HG03066 (cell line): ENCODE results near the gene SLC26A6.

Source experiments
- ATAC-seq: cut with Tn5 transposase; IDR thresholded peaks from one replicate; pipeline ENCODE4 v1.9.1; 2021; ENCODE audit warnings: low read depth; ENCODE audit not compliant: unreplicated experiment

The SLC26A6 gene

DNA sequence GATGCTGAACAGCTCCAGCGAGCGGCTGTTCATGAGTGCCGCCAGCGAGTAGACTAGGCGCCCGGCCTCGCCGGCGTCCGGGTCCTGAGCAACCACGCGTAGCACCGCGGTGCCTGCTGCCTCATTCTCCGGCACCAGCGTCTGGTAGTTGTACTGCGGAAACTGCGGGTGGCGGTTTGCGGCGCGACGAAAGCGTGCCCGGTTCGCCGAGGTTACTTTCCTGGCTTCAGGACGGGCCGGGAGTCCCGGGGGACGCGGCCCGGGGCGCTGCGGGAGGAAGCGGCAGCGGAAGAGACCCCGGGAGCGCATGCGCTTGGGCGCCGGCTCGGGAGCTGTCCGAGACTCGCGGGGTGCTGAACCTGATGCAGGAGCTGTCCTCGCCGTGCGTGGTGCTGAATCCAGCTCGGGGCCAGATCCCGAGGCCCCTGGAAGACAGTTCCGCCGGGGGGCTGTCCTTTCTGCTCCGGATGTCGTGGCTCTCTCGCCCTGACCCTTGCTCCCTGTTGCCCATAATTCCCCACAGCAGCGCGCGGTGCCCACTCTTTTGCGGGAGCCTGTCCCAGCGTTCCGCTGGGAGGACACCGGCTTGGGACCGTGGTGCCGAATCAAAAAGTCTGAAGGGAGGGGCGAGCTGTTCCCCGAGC, 26.4 kb upstream of the SLC26A6 start:
- no peak for ATAC-seq

DNA sequence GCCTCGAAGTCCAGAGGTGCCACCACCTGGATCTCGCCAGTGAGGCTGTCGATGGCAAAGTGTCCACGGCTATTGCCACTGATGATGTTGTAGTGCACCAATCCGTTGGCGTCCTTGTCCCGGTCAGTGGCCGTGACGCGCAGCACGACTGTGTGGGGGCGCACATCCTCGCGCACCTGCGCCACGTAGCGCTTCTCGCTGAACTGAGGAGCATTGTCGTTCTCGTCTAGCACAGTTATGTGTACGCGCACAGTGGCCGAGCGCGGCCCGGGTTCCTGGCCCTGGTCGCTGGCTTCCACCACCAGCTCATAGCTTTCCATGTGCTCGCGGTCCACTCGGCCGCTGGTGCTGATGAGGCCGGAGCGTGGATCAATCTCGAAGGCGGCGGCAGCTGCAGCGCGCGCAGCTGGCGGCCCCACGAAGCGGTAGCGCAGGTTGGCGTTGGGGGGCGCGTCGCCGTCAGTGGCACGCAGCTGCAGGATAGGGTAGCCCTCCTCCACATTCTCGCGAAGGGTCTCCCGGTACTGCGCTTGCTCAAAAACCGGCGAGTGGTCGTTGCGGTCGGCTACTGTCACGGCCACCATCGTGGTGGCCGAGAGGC, 25.6 kb upstream of the SLC26A6 start:
- ATAC-seq, result no peak

DNA sequence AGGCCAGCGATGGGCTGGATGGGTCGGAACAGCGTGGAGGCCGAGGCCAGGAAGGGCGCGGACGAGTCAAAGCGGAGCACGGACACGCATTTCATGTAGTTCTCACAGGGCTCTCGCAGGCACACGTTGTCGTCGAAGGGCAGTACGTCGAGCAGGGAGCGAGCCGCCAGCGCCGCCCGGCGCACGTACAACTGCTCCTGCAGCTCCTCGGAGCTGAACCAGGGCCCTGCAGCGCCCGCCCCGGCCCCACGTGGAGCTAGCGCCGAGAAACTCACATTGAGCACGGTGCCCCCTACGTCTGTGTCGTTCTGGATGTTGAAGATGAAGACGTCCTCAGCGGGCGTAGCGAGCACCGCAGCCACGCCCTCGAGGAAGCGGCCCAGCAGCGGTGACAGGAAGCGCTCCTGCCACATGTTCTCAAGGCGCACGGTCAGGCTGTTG, 21.6 kb upstream of the SLC26A6 start:
- ATAC-seq, result no peak

DNA sequence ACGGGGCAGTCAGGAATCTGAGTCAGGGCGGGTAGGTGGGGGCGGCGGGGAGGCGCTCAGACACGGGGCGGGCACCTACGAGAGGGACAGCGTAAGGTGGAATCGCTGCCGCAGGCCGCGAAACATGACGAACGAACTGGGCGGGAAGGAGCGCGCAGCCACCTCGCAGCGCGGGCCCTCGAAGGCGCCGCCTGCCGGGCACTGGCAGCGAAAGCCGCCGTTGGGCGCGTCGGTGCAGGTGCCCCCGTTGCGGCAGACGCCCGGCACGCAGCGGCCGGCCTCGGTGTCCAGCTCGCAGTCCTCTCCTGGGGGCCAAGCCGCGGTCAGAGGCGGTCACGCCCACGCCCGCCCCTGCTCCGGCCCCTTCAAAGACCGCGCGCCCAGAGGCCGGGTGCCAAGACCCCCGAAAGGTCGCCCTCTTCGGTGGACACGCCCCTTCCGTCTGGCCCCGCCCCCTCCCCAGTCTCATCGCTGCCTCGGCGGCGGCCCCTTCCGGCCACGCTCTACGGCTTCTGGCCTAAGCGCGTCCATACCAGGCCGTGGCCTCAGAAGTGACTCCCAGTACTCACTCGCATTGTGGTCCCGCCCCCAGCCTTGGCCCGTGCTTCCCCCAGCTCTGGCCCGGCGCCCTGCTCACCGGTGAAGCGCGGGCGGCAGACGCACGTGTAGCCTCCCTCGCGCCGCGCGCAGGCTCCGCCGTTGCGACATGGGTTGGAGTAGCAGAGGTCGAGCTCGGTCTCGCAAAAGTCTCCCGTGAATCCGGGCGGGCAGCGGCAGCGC, 21.0 kb upstream of the SLC26A6 start:
- peak; percentile 62 for ATAC-seq

DNA sequence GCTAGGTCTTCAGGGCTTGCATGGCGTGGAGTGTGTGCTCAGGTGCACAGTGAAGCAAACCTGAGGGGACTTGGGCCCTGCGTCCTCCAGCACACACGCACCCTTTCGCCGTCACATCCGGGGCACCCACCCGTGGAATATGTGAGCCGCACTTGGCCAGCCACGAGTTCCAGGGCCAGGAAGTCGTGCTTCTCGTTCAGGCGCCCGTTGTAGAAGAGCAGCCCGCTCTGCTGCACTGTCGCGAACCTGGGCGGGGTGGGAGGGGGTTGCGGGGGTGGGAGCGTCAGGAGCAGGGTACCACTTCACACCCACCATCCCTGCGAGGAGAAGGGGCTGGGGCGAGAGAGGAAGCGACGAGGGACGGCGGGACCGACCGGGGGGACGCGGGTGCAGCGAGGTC, 20.3 kb upstream of the SLC26A6 start:
- no peak for ATAC-seq

DNA sequence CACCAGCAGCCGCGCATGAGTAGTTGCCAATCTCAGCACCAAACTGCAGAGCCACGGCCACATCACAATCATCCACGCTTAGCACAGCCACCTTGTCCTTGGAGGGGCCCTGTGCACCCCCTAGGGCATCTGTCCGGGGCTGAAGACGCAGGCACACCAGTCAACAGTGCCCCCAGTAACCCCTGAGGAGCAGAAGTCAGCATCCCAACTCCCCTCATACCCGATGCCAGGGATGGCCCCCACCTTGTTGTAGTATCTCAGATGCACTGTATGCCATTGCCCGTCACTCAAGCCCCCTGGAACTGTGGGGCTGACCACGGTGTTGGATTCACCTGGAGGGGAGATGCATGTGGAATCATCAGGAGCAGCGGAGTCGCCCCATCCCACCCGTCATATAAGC, 19.8 kb upstream of the SLC26A6 start:
- no peak for ATAC-seq

DNA sequence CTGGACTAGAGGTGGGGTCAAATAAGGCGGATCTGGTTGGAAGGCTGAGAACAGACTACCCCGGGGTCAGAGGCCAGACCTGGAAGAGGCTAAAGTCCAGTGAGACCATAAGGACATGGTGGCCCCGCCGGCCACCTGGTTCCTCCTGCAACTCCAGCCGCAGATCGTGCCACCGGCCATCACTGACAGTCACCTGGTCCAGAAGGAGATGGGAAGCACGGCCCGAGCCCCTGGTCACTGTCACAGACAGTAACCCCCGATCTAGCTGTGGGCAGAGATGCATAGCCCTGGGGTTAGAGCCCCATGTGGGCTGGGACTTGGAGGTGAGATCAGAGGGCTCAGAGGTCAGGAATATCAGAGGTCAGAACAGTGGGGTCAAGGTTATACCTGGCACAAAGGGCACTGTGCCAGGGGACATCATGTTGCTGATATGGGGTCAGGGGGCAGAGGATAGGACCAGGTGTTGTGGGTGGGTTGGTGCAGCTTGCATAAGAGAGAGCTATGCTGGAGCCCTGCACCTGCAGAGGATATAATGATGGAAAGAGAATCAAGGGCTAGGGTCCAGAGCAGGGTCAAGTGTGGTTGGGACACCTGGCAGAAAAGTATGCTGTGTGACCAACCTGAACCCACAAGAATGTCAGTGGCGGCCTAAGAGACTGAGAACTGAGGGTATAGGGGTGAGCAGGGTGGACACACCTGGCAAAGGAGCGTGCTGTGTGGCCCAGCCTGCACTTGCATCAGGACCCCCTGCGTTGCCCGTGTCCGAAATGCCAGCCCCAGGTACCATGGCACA, 17.9 kb upstream of the SLC26A6 start:
- ATAC-seq, result no peak

DNA sequence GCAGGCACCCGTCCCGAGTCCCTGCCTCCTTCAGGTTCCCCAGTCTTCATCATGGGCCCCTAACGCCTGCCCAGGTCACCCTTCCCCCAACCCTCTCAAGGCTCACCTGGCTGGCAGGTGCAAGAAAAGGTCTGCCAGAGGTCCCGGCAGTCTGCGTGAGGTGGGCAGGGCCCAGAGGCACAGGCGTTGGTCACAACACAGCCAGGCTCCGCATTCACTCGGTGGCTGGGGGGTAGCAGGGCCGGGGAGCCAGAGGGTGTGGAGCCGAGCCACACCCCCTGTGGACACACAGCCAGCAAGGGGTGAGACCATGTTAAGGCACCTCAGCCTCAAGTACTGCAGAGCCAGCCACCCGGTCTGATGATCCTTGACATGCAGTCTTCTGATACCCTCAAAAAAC, 16.5 kb upstream of the SLC26A6 start:
- no peak for ATAC-seq

DNA sequence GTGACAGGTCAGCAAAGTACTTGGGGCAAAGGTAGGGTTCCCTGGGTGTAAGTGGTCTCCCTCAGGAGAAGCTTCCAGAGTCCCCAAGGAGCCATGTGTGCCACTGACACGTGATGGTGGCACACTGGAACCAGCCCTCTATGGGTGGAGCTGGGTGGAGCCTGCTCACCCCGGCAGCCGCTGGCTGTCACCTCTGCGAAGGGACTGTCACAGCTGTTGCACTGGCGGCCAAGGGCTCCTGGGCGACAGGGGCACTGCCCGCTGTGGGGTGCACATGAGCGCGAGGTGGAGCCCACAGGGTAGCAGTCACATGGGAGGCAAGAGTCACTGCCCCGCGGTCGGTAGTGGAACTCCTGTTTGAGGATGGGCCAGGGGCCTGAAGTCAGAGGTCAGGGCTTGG, 15.5 kb upstream of the SLC26A6 start:
- ATAC-seq, result no peak

DNA sequence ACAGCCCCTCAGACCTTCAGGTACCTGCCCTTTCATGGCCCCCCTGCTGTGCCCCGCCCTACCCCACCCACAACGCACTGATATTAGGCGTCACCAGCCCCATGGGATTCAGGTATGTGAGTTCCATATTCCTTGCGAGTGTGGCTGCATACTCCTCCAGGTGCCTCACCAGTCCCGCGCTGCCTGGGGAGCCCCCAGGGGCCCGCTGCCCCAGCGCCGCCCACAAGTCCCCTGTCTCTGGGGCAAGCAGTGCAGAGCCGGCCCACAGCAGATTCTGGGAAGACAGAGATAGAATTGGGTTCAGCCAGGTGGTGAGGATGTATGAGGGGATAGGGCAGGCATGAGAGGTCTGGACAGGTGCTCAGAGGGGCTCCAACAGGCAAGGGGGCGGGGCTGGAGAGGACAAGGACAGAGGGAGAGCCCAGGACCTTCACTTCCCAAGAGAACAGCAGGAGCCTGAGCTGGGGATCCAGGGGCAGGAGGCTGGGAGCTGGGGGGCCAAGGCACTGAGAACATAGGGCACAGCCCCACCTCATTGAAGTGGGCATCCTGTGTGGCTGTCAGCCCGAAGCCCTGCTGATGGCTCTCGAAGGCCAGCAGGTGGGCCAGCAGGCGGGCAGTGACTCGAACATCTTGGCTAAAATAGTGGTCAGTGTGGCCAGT, 13.1 kb upstream of the SLC26A6 start:
- no peak for ATAC-seq

DNA sequence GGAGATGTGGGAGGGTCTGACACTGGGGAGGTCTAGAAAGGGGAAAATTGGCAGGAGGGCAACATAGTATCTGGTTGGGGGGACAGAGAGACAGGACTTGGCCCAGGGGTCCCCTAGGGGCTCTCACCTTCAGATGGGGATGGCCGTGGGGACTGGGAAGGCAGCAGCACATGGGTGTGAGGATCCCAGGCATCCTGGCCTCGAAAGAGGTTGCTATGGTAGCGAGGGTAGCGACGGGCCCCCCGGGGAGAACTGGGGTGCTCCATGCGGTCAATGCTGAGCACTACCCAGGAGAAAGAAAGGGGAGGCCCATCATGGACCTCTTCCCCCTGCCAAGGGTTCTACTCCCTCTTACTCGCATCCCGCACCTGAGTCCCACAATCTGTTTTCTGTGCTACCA, 12.5 kb upstream of the SLC26A6 start:
- ATAC-seq, result no peak

DNA sequence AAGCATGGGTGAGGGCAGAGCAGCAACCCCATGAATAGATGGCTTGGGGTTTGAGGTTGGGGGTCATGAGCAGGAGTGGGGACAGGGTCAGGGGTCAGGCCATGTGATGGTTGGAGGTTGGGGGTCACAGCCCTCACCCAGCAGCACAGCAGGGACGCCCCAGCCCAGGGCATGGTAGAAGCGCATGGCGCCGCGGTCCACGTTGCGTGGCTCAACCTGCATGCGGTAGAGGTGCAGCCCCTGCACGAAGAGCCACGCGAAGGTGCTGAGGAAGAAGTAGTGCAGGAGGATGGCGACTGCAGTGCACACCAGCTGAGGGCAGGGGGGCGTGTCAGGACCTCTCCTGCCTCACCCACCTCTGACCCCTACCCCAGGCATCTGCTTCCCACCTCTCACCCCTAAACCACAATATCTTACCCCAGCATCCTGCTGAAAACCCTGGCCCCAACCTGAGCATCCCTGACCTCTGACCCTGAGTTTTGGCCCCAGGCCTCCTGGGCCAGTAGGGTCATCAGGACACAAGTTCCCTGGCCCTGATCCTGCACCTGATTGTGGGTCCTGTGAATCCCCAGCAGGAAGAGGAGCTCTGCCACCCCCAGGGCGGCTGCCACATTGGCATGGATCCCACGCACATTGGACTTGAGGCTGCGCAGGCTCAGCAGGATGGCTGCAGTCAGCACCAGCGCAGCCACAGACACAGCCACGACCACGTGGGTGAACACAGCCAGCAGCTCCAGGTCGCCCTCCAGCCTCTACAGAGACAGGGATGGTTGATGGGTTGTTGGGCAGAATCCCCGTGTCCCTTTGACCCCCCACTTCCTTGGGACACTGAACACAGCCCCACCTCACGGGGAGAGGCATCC, 9.9 kb upstream of the SLC26A6 start:
- ATAC-seq, result no peak

DNA sequence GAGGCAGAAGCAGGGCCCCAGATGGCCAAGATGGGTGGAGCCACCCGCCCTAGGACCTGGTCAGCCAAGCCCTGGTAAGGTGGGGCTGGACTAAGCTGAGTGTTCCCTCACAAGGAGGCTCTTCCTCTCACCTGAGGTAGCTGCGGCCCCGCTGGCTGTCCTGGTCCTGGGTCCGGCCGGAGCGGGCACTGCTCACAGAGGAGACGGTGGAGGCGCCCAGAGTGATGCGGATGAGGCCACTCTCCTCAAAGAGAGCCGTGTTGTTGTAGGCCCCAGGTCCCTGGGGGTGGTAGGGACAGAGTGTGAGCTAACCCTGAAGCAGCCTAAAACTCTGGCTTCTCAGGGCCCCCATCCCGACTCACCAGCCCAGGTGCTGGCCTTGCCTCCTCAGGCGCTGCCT, 7.3 kb upstream of the SLC26A6 start:
- ATAC-seq, result no peak

DNA sequence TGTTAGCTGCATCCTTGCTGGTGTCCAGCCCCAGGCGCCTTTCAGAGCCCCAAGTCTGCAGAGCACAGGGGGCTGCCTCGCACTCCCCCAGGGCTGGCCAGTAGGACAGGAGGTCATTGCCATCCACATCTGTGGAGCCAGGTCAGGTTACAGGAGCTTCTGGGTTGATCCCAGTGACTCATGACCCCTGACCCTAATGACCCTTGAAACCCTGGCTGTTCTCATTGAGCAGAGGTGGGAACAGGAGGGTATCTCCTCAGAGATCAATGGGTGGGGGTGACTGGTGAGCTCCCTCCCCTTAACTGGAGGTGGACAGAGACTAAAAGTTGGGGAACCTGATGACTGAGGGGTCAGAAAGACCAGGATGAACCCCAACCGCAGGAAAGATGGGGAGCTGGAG, 6.1 kb upstream of the SLC26A6 start:
- no peak for ATAC-seq

DNA sequence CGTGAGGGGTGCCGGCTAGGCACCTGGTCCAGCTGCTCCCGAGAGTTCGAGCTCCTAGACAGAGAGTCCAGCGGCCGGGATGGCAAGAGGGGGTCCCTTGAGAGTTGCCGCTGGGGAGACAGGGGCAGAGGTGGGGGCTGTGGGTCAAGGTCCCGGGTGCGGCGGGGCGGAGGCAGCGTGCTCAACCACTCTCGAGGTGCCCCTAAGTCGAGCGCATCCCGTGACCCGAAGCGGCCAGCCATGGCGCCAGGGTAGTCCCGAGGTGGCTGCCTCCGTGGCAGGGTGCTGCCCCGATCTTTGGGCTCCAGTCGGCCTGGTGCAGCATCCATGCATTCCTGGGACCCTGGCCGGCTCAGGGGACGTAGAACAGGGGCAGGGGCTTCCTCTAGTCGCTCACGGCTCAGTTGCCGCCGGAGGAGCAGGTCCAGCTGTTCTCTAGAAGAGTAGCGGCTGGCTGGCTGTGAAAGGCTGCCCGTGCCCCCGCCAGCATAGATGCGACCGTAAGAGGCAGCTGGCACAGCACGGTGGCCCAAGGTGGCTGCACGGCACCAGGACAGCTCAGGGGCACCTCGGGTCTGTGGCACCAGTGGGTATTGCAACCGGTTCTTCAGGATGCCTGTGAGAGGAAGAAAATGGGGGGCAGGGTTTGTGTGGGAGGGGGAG, 4.8 kb upstream of the SLC26A6 start:
- no peak for ATAC-seq

DNA sequence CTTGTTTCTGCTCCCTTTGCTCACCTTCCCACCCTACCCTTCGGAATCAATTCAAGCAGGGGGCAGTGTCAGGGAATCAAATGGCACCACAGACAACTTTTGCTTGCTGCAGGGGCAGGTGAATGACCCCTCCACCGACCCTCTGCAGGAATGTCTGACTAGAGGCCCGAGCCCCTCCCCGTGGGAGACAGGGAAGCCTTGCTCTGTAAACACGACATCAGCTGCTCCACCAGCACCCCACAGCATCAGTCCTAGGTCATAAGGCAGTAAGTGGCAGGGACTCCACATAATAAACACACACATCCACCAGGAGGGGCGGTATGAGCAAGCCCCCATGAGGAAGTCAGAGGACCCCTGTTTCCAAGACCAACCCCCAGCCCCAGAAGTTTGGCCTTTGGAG, 2.0 kb upstream of the SLC26A6 start:
- no peak for ATAC-seq

DNA sequence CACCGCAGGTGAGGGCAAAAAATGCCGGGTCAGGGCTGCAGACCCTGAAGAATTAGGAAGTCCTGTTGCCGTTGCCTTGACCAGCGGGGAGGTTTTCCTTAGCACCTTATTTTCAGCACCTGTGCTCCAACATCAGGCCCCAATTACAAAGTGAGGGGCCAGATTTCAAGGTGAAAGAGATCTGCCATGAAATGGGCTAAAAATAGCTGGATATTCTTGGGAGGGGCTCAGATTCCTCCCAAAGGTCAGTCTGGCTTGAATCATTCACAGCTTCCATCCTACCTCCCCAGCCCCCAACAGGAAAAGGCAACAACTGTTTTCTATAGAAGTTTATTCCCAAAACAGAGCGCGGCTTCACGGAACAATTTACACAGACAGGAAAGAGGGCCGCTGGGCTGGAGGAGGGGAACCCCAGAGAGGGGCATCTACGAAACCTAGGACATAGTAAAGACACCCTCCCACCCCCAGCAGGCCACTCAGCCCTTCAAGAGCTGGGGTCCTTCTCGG, 941 bp upstream of the SLC26A6 start:
- ATAC-seq, result no peak

DNA sequence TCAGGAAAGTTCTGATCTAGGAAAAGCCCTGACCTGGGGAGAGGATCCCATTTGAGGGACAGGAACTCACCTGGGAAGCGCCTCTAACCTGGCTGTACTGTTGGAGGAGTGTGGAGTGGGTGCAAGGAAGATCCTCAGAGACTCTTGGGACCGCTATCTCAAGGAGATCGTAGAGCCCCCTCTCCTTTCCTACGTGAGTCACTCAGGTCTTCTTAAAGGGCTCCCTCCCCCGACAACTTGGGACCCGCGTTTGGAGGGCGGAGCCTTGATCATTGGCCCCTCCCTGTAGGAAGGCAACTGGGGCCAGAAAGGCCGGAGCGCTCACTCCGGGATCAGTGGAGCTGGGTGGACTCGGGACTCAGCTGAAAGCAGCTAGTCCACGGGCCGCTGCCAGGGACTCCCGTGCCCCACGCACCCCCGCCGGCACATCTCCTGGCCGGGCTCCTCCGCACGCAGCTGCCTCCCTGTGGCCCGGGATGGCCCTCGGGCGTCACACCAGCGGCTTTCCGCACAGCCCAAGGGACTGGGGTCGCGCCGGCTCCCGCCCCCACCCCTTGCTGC, 520 bp downstream of the SLC26A6 start:
- peak; percentile 29 for ATAC-seq

DNA sequence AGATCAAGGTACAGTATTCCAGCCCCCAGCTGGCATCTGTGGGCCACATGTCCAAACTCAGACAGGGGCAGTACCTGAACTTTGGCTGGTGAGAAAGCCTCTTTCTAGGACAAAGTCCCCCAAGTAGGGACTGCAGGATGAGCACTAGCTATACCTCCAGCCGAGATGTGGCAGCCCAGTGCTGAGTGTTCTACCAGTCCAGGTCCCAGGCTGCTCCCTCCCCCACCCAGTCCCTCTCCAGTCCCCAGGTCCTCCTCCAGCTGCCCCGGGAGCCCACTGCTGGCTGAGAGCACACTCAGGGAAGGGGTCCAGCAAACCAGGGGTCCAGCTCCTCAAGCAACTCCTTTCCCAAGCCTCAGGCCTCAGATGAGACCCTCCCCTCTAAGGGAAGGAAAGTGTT, 1.5 kb downstream of the SLC26A6 start:
- ATAC-seq, result no peak
